Stimulated activated naive B cell treated with anti-CD40 and anti-IgM and Interleukin-4, amounts not matched to agents 10 μg/mL and 1 μg/mL and 100 μg/mL, for 72 hours (primary cell): ENCODE results near the gene NCDN.
A peak's percentile ranks its signal among the peaks of the same experiment; 100 is the strongest.

Source experiments
- ATAC-seq, 2 donors: fragments of 150-1000 bp; cut with Tn5 transposase; replicated peaks; 2 replicates each; pipeline ENCODE4 v1.10.0; 2021; ENCODE audit warnings: moderate library complexity in 1 of 2
- DNase-seq: peaks from one replicate; pipeline ENCODE4 v3.0.0; 2021
- H3K27ac Mint-ChIP-seq: one replicate; pipeline ENCODE4 v1.8.0; 2022; ENCODE audit warnings: mild to moderate bottlenecking, mixed read lengths
- H3K27me3 Mint-ChIP-seq, 2 donors: one replicate each; pipeline ENCODE4 v1.8.0; 2022; ENCODE audit warnings: mixed read lengths in 2 of 2
- H3K36me3 Mint-ChIP-seq, 2 donors: one replicate each; pipeline ENCODE4 v1.8.0; 2022; ENCODE audit warnings: mixed read lengths in 2 of 2, mild to moderate bottlenecking in 1 of 2
- H3K4me1 Mint-ChIP-seq, 2 donors: one replicate each; pipeline ENCODE4 v1.8.0; 2022; ENCODE audit warnings: mixed read lengths in 2 of 2, mild to moderate bottlenecking in 1 of 2
- H3K4me3 Mint-ChIP-seq, 2 donors: one replicate each; pipeline ENCODE4 v1.8.0; 2022; ENCODE audit warnings: mild to moderate bottlenecking in 2 of 2, mixed read lengths in 2 of 2, moderate library complexity in 1 of 2
- H3K9me3 Mint-ChIP-seq, 2 donors: one replicate each; pipeline ENCODE4 v1.8.0; 2022; ENCODE audit warnings: mixed read lengths in 2 of 2, mild to moderate bottlenecking in 1 of 2

NCDN gene

GRCh38 chr1:35557611-35558373 is at the start of gene NCDN:
Gene NCDN, plus strand, starts transcription at chr1:35557799. Its CDS starts 392 bp downstream, at chr1:35558191.
- Mint-ChIP-seq H3K4me3 (peak within 1 kb of the TSS; percentile 92 to 99), H3K27me3 (no peaks in the 10 kb centered on the region), H3K4me1 (peaks cover 41 to 54% of the 10 kb centered on the region in 2 donors), H3K9me3 (no peaks in the 10 kb centered on the region), H3K36me3 (peaks cover 10 to 12% of the 10 kb centered on the region in 2 donors), H3K27ac (peak within 1 kb of the TSS; percentile 98)
- peak; percentile 93 to 95 for ATAC-seq
- peak; percentile 94 for DNase-seq

GRCh38 chr1:35507947-35508346 is 49.7 kb upstream of the NCDN start:
- Mint-ChIP-seq H3K4me3 (no peak overlapping the region), H3K4me1 (peaks cover 30 to 48% of the 10 kb centered on the region in 2 donors), H3K27ac (no peak overlapping the region), H3K9me3 (no peaks in the 10 kb centered on the region), H3K27me3 (no peaks in the 10 kb centered on the region), H3K36me3 (peaks cover 12 to 36% of the 10 kb centered on the region in 2 donors)
- DNase-seq = no peak
- no peak for ATAC-seq

- Mint-ChIP-seq H3K36me3 (peaks cover 12 to 38% of the 10 kb centered on the region in 2 donors), H3K27me3 (no peaks in the 10 kb centered on the region), H3K27ac (no peak overlapping the region), H3K4me3 (no peak overlapping the region), H3K4me1 (peaks cover 34 to 53% of the 10 kb centered on the region in 2 donors), H3K9me3 (no peaks in the 10 kb centered on the region)
- DNase-seq (no peak), ATAC-seq (no peak)
Measured at GRCh38 chr1:35509558-35509957, 48.0 kb upstream of the NCDN start.

GRCh38 chr1:35511305-35511704 is 46.3 kb upstream of the NCDN start:
- ATAC-seq (no peak), DNase-seq (no peak)
- peaks cover 25 to 40% of the 10 kb centered on the region in 2 donors for H3K36me3 Mint-ChIP-seq
- H3K27ac Mint-ChIP-seq = no peak overlapping the region
- H3K27me3 Mint-ChIP-seq = no peaks in the 10 kb centered on the region
- H3K9me3 Mint-ChIP-seq = peaks cover 11 to 12% of the 10 kb centered on the region in 2 donors
- H3K4me3 Mint-ChIP-seq = no peak overlapping the region
- peaks cover 27 to 57% of the 10 kb centered on the region in 2 donors for H3K4me1 Mint-ChIP-seq

GRCh38 chr1:35518183-35518582 is 39.4 kb upstream of the NCDN start:
- no peak for ATAC-seq
- no peak overlapping the region for H3K27ac Mint-ChIP-seq
- H3K27me3 Mint-ChIP-seq = no peaks in the 10 kb centered on the region
- peaks cover 14 to 17% of the 10 kb centered on the region in 2 donors for H3K4me1 Mint-ChIP-seq
- peaks cover 36 to 57% of the 10 kb centered on the region in 2 donors for H3K36me3 Mint-ChIP-seq
- no peak overlapping the region for H3K4me3 Mint-ChIP-seq
- no peak for DNase-seq
- peaks cover 29 to 32% of the 10 kb centered on the region in 2 donors for H3K9me3 Mint-ChIP-seq

- H3K27ac Mint-ChIP-seq = no peak overlapping the region
- peaks cover 12 to 14% of the 10 kb centered on the region in 2 donors for H3K4me1 Mint-ChIP-seq
- ATAC-seq (no peak), DNase-seq (no peak)
- peaks cover 39 to 60% of the 10 kb centered on the region in 2 donors for H3K36me3 Mint-ChIP-seq
- peaks cover 29 to 34% of the 10 kb centered on the region in 2 donors for H3K9me3 Mint-ChIP-seq
- H3K27me3 Mint-ChIP-seq = no peaks in the 10 kb centered on the region
- no peak overlapping the region for H3K4me3 Mint-ChIP-seq
Measured at GRCh38 chr1:35519432-35519831, 38.2 kb upstream of the NCDN start.

GRCh38 chr1:35524106-35524505 is 33.5 kb upstream of the NCDN start:
- Mint-ChIP-seq H3K9me3 (peaks cover 11 to 12% of the 10 kb centered on the region in 2 donors), H3K36me3 (peaks cover 21 to 44% of the 10 kb centered on the region in 2 donors), H3K4me1 (peaks cover 0 to 5% of the 10 kb centered on the region in 2 donors), H3K27ac (no peak overlapping the region), H3K4me3 (no peak overlapping the region), H3K27me3 (no peaks in the 10 kb centered on the region)
- no peak for ATAC-seq
- no peak for DNase-seq

GRCh38 chr1:35530168-35530567 is 27.4 kb upstream of the NCDN start:
- H3K9me3 Mint-ChIP-seq = peaks cover 16 to 21% of the 10 kb centered on the region in 2 donors
- H3K4me3 Mint-ChIP-seq = no peak overlapping the region
- no peak for DNase-seq
- ATAC-seq = no peak
- no peaks in the 10 kb centered on the region for H3K27me3 Mint-ChIP-seq
- H3K4me1 Mint-ChIP-seq = peaks cover 3 to 15% of the 10 kb centered on the region in 2 donors
- peaks cover 32 to 54% of the 10 kb centered on the region in 2 donors for H3K36me3 Mint-ChIP-seq
- no peak overlapping the region for H3K27ac Mint-ChIP-seq

- no peaks in the 10 kb centered on the region for H3K27me3 Mint-ChIP-seq
- no peak for ATAC-seq
- no peak for DNase-seq
- peaks cover 16 to 21% of the 10 kb centered on the region in 2 donors for H3K9me3 Mint-ChIP-seq
- H3K27ac Mint-ChIP-seq = no peak overlapping the region
- H3K36me3 Mint-ChIP-seq = peaks cover 32 to 49% of the 10 kb centered on the region in 2 donors
- H3K4me3 Mint-ChIP-seq = no peak overlapping the region
- peaks cover 3 to 15% of the 10 kb centered on the region in 2 donors for H3K4me1 Mint-ChIP-seq
Measured at GRCh38 chr1:35530946-35531345, 26.7 kb upstream of the NCDN start.

GRCh38 chr1:35531368-35531767 is 26.2 kb upstream of the NCDN start:
- peaks cover 32 to 49% of the 10 kb centered on the region in 2 donors for H3K36me3 Mint-ChIP-seq
- DNase-seq (no peak), ATAC-seq (no peak)
- H3K4me1 Mint-ChIP-seq = peaks cover 3 to 15% of the 10 kb centered on the region in 2 donors
- H3K27me3 Mint-ChIP-seq = no peaks in the 10 kb centered on the region
- H3K27ac Mint-ChIP-seq = no peak overlapping the region
- peaks cover 16 to 21% of the 10 kb centered on the region in 2 donors for H3K9me3 Mint-ChIP-seq
- no peak overlapping the region for H3K4me3 Mint-ChIP-seq

- DNase-seq (no peak), ATAC-seq (no peak)
- peaks cover 13 to 19% of the 10 kb centered on the region in 2 donors for H3K9me3 Mint-ChIP-seq
- H3K27ac Mint-ChIP-seq = no peak overlapping the region
- H3K36me3 Mint-ChIP-seq = peaks cover 30 to 42% of the 10 kb centered on the region in 2 donors
- peaks cover 3 to 21% of the 10 kb centered on the region in 2 donors for H3K4me1 Mint-ChIP-seq
- H3K27me3 Mint-ChIP-seq = no peaks in the 10 kb centered on the region
- H3K4me3 Mint-ChIP-seq = no peak overlapping the region
Measured at GRCh38 chr1:35532497-35533223, 24.9 kb upstream of the NCDN start.

- Mint-ChIP-seq H3K4me3 (no peak overlapping the region), H3K27ac (no peak overlapping the region), H3K9me3 (peaks cover 9 to 16% of the 10 kb centered on the region in 2 donors), H3K36me3 (peaks cover 28 to 35% of the 10 kb centered on the region in 2 donors), H3K27me3 (no peaks in the 10 kb centered on the region), H3K4me1 (peaks cover 3 to 21% of the 10 kb centered on the region in 2 donors)
- no peak for DNase-seq
- ATAC-seq = no peak
Measured at GRCh38 chr1:35533586-35533985, 24.0 kb upstream of the NCDN start.

- Mint-ChIP-seq H3K4me1 (peaks cover 17 to 38% of the 10 kb centered on the region in 2 donors), H3K27me3 (no peaks in the 10 kb centered on the region), H3K4me3 (no peak overlapping the region), H3K36me3 (peaks cover 28 to 31% of the 10 kb centered on the region in 2 donors), H3K9me3 (peaks cover 5 to 6% of the 10 kb centered on the region in 2 donors), H3K27ac (no peak overlapping the region)
- ATAC-seq (no peak), DNase-seq (no peak)
Measured at GRCh38 chr1:35535243-35535642, 22.4 kb upstream of the NCDN start.

- H3K4me1 Mint-ChIP-seq = peaks cover 22 to 46% of the 10 kb centered on the region in 2 donors
- no peak for DNase-seq
- no peak overlapping the region for H3K4me3 Mint-ChIP-seq
- H3K36me3 Mint-ChIP-seq = peaks cover 28 to 30% of the 10 kb centered on the region in 2 donors
- H3K27me3 Mint-ChIP-seq = no peaks in the 10 kb centered on the region
- no peak for ATAC-seq
- H3K9me3 Mint-ChIP-seq = peaks cover 0 to 3% of the 10 kb centered on the region in 2 donors
- no peak overlapping the region for H3K27ac Mint-ChIP-seq
Measured at GRCh38 chr1:35536556-35537162, 20.9 kb upstream of the NCDN start.
